ENCODE results near the gene CSRNP3. TPM values are rescaled to one million over a fixed set of nuclear protein-coding genes. Genes with fewer than 3 reads are reported as not detected.

The CSRNP3 gene
- total and polyA plus RNA-seq, 2 donors (not counting 1 experiment from before 2014, with no cell fraction given): not detected

GRCh38 chr2:165456027-165456426, 13.5 kb upstream of the CSRNP3 start:
- ATAC-seq (ENCODE audit: low read depth) (no peak), DNase-seq (no peak)
- H3K4me2 ChIP-seq (replicated peaks; ENCODE audit: low read depth, low read length, poor library complexity, severe bottlenecking): no peak overlapping the region
- no peak overlapping the region for H3K27ac Mint-ChIP-seq
- H3K4me1 Mint-ChIP-seq: no peaks in the 10 kb centered on the region
- no CpG with 5 or more reads among the region's 1 CpG for WGBS (ENCODE audit: insufficient coverage)
- no peaks in the 10 kb centered on the region for H3K27me3 ChIP-seq (replicated peaks in 1 of 4; ENCODE audit: control extremely low read depth in 1 of 4, control insufficient read depth in 3 of 4, insufficient read depth in 4 of 4, low read length in 3 of 4)
- POLR2A ChIA-PET: no interaction called here
- H3K4me3 Mint-ChIP-seq: no peak overlapping the region
- no peak overlapping the region for H3K27ac ChIP-seq (ENCODE audit: low read length in 2 of 2)
- intact Hi-C loops (cut with micrococcal nuclease): no loop called here
- H3K9me3 Mint-ChIP-seq (ENCODE audit: insufficient read depth): peaks cover 3% of the 10 kb centered on the region
- no peak overlapping the region for H2AFZ ChIP-seq (ENCODE audit: insufficient read depth, low read depth, low read length, poor library complexity, severe bottlenecking)
- H3K79me2 ChIP-seq (ENCODE audit: control insufficient read depth, insufficient read depth, low read length): no peaks in the 10 kb centered on the region
- CTCF ChIA-PET: no interaction called here
- no peaks in the 10 kb centered on the region for H3K9me3 ChIP-seq (ENCODE audit: control extremely low read depth in 1 of 3, control insufficient read depth in 2 of 3, insufficient read depth in 1 of 3, low read length in 2 of 3)
- no peaks in the 10 kb centered on the region for H3K36me3 ChIP-seq (replicated peaks in 1 of 2; ENCODE audit: control extremely low read depth in 1 of 2, control insufficient read depth in 1 of 2, extremely low read depth in 1 of 2, insufficient read depth in 2 of 2, low read length in 1 of 2)
- no peak for TF ChIP-seq EZH2 (IDR thresholded peaks at IDR 0.05; ENCODE audit: borderline replicate concordance, insufficient read depth, low read depth, low read length, poor library complexity, severe bottlenecking)
- TF ChIP-seq CTCF (IDR thresholded peaks at IDR 0.05): no peak
- H3K4me1 ChIP-seq (ENCODE audit: control insufficient read depth in 2 of 2, insufficient read depth in 2 of 2, low read length in 2 of 2): no peaks in the 10 kb centered on the region
- H3K27me3 Mint-ChIP-seq: peaks cover 3% of the 10 kb centered on the region
- no peaks in the 10 kb centered on the region for H4K20me1 ChIP-seq (ENCODE audit: control insufficient read depth, insufficient read depth, low read length, poor library complexity, severe bottlenecking)
- no peak overlapping the region for H3K9ac ChIP-seq (ENCODE audit: low read length)
- H3K4me3 ChIP-seq (ENCODE audit: control extremely low read depth in 1 of 5, extremely low read depth in 1 of 5, insufficient read depth in 1 of 5, low read depth in 2 of 5, low read length in 4 of 5): no peak overlapping the region

DNA sequence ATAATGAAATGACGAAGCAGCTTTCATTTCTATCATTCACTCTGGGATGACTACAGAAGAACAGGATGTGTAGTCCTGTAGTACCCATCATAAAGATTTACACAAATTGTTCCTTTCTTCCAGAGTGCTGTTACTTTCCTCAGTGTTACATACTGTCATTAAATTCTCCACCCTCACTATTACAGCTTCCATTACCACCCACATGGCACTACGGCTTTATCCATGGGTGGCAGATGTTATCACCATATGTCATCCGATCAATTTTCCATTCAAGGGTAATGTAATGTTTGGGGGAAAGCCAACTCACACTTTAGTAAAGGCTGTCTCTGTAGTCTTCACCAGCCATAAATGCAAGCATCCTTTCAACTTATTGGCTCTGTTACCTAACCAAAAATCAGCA, 7.1 kb upstream of the CSRNP3 start:
- Mint-ChIP-seq H3K27me3 (no peaks in the 10 kb centered on the region), H3K27ac (no peak overlapping the region), H3K4me1 (no peaks in the 10 kb centered on the region), H3K4me3 (no peak overlapping the region), H3K9me3 (ENCODE audit: insufficient read depth) (no peaks in the 10 kb centered on the region)
- ATAC-seq (ENCODE audit: low read depth) (no peak), DNase-seq (no peak)
- ChIA-PET POLR2A (no interaction called here), CTCF (no interaction called here)
- Histone ChIP-seq H3K27ac (ENCODE audit: low read length in 2 of 2) (no peak overlapping the region), H3K4me2 (replicated peaks; ENCODE audit: low read depth, low read length, poor library complexity, severe bottlenecking) (no peak overlapping the region), H3K9me3 (ENCODE audit: control extremely low read depth in 1 of 3, control insufficient read depth in 2 of 3, insufficient read depth in 1 of 3, low read length in 2 of 3) (no peaks in the 10 kb centered on the region), H3K79me2 (ENCODE audit: control insufficient read depth, insufficient read depth, low read length) (no peaks in the 10 kb centered on the region), H3K4me3 (ENCODE audit: control extremely low read depth in 1 of 5, extremely low read depth in 1 of 5, insufficient read depth in 1 of 5, low read depth in 2 of 5, low read length in 4 of 5) (no peak overlapping the region), H3K9ac (ENCODE audit: low read length) (no peak overlapping the region), H4K20me1 (ENCODE audit: control insufficient read depth, insufficient read depth, low read length, poor library complexity, severe bottlenecking) (no peaks in the 10 kb centered on the region), H3K36me3 (replicated peaks in 1 of 2; ENCODE audit: control extremely low read depth in 1 of 2, control insufficient read depth in 1 of 2, extremely low read depth in 1 of 2, insufficient read depth in 2 of 2, low read length in 1 of 2) (no peaks in the 10 kb centered on the region), H3K4me1 (ENCODE audit: control insufficient read depth in 2 of 2, insufficient read depth in 2 of 2, low read length in 2 of 2) (no peaks in the 10 kb centered on the region), H2AFZ (ENCODE audit: insufficient read depth, low read depth, low read length, poor library complexity, severe bottlenecking) (no peak overlapping the region), H3K27me3 (replicated peaks in 1 of 4; ENCODE audit: control extremely low read depth in 1 of 4, control insufficient read depth in 3 of 4, insufficient read depth in 4 of 4, low read length in 3 of 4) (no peaks in the 10 kb centered on the region)
- WGBS (ENCODE audit: insufficient coverage): no CpG with 5 or more reads among the region's 3 CpGs
- TF ChIP-seq CTCF (IDR thresholded peaks at IDR 0.05) (no peak), EZH2 (IDR thresholded peaks at IDR 0.05; ENCODE audit: borderline replicate concordance, insufficient read depth, low read depth, low read length, poor library complexity, severe bottlenecking) (no peak)
- intact Hi-C loops (cut with micrococcal nuclease): no loop called here
